Right hindlimb (tissue), 1 donor: ENCODE results near the gene NAXD.
"Not testable (repeated sequence)": the region's sequence is repeated elsewhere in the genome, so short reads cannot be mapped to it uniquely, and the experiment has no call there.

ENCODE experiments used
- DNase-seq: peaks from one replicate; pipeline ENCODE4 v3.0.0-alpha.2; 2018

NAXD gene

DNA sequence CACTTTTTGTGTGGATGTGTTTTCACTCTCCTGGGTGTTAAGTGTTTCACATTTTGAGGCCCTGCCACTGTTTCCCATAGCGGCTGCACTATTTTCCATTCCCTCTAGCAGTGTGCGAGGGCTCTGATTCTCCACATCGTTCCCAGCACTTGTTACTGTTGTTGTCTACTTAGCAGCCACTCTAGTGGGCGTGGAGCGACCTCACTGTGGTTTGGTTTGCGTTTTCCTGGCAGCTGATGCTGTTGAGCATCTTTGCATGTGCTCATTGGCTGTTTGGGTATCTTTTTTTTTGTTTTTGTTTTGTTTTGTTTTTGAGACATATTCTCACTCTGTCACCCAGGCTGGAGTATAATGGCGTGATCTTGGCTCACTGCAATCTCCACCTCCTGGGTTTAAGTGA, 14.4 kb downstream of the NAXD start:
- DNase-seq: no peak

DNA sequence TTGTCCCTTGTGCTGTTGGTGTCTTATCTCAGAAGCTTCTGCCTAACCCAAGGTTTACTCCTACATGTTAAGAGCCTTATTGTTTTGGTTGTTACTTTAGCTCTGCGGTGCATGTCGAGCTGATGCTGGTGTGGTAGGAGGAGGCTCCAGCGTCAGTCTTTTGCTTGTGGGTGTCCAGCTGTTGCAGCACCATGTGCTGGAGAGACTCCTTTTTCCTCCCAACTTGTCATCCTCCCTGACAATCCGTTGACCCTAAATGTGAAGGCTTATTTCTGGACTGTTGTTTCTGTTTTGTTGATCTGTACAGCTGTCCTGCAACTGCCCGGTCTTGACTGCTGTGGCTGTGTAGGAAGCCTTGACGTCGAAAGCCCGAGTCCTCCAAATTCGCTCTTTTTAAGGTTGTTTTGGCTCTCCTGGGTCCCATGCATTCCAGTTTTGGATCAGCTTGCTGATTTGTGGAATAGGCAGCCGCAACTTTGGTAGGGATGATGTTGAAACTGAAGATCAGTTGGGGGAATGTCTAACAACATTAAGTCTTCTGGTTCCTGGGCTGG, 15.3 kb downstream of the NAXD start:
- DNase-seq: no peak

DNA sequence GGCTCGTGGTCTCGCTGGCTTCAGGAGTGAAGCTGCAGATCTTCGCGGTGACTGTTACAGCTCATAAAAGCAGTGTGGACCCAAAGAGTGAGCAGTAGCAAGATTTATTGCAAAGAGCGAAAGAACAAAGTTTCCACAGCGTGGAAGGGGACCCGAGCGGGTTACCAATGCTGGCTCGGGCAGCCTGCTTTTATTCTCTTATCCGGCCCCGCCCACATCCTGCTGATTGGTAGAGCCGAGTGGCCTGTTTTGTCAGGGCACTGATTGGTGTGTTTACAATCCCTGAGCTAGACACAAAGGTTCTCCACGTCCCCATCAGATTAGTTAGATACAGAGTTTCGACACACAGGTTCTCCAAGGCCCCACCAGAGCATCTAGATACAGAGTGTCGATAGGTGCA, 16.9 kb downstream of the NAXD start:
- DNase-seq: not testable (repeated sequence)

DNA sequence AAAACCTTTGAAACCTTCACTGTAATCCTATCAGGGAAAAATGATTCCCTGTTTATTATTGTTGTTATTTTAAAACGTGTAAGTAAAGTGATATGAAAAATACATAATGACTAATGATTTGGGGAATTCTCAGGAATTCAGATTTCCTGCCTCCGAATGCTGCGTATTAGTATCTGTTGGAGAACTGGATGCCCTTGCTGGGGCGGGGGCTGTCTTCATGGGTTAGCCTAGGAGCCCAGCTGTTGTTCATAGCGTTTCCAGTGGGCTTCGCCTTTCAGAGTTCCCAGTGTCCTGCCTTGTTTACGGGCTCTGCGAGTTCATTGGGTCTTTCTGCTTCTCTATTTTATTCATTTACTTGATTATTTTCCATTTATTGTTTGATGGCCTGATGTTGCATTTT, 18.4 kb downstream of the NAXD start:
- no peak for DNase-seq

DNA sequence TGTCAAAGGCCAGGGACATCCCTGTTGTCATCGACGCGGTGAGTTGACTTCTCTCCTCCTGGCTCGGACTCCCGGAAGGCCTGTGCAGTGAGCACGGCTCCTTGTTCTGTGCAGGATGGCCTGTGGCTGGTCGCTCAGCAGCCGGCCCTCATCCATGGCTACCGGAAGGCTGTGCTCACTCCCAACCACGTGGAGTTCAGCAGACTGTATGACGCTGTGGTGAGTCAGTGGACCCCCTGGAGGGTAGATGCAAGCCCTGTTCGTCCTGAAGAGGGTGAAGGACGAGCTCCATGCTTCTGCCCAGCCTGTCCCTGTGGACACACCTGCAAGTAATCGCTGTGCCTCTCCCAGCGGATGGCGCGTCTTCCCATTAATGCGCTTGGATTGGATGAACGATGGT, 19.2 kb downstream of the NAXD start:
- no peak for DNase-seq

DNA sequence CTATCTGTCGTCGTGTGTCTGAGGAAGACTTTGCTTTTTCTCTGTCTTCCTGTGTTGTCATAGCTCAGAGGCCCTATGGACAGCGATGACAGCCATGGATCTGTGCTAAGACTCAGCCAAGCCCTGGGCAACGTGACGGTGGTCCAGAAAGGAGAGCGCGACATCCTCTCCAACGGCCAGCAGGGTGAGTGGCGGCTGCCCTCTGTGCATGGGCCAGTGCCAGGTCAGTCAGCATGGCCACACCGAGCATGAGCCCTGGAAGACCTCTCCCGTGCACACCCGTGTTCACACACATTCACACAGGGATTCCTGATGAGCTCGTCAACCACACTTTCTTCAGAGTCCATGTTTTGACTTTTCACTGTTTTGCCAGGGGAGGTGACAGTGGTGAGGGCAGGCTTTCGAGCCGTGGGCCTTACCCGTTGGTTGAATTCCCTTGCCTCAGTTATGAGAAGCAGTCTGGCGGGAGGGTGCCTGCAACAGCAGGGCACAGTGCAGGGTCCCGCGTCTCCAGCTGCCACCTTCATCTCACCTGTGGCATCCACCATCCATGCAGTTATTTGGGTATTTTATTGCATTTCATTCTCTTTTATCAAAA, 20.2 kb downstream of the NAXD start:
- DNase-seq: no peak

DNA sequence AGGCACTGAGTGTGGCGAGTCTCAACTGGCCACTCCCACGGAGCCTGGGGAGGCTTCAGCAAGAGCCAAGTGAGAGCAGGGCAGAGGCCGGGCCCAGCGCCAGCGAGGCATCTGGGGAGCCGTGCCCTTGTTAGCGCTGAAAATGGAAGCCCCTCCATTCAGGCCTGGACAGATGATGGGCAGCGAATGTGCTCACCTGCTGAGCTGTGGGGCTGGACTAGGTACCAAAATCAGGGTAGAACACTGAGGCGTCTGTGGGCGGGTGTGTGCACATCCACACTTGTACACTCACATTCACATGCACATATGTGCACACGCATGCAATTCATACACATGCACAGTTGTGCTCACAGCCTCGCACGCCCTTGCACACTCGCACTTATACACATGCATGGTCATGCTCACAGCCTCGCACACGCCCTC, 20.7 kb downstream of the NAXD start:
- DNase-seq: no peak

DNA sequence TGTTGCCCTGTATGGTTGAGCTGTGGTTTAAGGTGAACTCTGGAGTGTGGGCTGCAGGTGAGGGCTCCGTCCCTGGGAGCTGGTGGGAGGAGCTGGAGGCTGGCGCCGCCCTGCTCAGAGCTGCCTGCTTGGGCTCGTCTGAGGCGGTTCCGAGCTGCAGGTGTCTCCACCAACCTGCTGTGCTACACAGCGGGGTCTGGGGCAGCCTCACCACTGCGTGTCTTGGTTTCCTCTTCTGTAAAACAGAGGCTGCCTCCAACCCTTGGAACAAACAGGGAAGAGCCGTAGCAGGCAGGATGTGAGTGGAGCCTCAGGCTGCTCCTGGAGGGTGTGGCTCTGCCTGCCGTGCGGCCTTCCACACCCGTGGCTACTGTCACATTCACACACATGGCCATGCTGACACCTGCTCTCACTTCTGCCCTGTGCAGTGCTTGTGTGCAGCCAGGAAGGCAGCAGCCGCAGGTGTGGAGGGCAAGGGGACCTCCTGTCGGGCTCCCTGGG, 21.4 kb downstream of the NAXD start:
- no peak for DNase-seq

DNA sequence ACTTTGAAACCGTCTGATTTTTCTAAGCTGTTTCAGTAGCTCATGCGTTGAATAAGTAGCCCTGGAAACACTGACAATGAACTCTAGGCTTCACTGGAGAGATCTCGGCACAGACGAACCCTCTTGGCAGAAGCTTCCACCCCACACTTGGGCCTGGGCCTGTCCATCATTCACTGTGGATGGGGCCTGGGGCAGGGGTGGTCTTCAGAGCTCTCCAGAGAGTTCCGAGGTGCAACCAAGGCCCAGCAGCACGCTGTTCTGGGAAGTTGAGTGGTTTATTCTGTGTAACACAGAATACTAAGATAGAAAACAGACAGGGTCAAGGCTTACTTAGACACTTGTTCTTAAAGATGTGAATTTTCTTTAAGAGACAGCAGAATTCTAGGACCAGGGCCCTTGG, 21.9 kb downstream of the NAXD start:
- DNase-seq: no peak

DNA sequence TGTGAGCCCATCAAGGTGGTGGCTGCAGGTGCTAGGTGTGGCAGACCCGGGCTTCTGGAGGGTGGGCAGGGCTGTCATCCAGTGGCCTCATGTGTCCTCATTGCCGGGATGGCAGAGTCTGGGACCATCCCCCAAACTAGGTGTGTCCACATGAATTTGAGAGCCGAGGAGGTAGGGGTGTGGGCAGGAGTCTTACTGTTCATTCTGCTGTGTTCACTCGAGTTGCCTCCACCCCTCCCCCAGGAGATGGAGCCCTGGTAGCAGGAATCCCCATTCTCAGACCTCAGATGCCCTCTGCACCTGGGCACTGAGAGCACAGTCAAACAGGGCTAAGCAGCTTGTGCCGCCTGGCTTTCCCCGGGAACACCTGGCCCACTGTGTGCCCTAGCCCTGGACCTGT, 22.4 kb downstream of the NAXD start:
- DNase-seq: no peak

DNA sequence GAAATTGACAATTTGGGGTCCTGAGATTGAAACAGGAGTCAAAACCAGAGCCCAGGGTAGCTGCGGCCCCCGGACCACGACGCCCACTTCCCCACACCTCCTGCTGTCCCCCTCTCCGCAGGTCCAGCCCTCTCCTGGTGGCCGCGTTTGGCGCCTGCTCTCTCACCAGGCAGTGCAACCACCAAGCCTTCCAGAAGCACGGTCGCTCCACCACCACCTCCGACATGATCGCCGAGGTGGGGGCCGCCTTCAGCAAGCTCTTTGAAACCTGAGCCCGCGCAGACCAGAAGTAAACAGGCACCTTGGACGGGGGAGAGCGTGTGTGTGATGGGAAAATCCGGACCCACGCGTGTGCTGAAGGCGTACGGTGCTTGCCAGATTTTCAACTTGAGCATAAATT, 22.9 kb downstream of the NAXD start:
- DNase-seq: no peak

DNA sequence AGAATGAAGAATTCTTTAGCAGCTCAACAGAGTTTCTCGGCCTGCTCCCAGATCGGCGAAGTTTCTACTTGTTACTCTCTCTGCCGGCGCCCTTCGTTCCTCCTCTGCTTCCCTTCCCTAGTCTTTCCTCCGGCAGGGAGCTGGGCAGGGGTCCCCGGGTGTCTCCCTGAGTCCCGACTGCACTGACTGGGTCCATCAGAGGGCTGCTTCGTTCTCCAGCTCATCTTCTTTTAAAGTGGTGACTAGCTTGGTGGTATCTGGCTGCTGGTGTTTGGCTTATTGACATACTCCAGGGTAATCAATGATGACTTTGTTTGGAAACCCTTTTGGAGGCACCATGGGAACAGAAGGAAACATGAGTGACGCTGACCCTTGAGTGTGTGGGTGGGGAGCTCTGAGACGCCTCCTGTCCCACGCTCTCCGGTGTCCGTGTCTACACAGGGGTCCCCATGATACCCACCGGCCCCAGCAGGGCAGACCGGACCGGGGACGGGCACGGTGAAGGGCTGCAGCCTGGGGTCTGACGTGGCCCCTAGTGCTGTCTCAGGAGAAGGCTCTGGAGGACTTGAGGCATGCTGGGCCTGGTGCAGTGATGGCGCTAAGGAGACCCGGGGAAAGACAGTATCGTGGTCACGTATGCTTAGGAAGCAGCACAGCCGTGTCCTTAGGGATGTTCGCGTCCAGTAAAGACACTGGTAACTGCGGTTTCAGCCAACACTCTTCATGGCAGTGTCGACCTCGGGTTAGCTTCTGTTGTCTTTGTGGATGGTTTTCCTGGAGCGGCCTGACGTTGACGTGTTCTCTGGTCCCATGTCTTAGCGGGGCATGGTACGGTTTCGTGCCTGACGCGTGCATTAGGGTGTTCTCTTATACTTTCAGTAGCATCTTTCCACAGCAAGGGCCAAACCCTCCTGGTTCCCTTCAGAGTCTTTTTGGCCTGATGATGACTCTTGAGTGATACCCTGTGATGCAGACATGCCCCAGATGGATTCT, 23.8 kb downstream of the NAXD start:
- no peak for DNase-seq

DNA sequence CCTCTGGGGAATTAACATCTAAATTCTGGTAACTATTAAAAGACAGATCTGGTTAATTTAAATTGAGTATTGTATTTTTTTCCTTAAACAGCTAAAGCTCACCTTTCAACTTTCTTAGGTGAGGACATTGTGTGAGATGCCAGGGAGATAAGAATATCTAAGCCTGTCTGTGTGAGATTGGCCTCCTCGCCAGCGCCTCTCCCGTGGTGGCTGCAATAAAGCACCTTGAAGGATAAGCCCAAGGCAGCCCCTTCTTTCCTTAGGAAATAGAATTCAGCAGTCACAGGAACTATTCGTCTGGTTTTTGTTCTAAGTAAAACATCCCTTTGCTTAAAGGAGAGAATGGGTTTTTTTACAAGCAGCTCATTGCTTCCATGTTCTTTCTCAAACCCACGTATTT, 24.6 kb downstream of the NAXD start:
- DNase-seq: no peak

DNA sequence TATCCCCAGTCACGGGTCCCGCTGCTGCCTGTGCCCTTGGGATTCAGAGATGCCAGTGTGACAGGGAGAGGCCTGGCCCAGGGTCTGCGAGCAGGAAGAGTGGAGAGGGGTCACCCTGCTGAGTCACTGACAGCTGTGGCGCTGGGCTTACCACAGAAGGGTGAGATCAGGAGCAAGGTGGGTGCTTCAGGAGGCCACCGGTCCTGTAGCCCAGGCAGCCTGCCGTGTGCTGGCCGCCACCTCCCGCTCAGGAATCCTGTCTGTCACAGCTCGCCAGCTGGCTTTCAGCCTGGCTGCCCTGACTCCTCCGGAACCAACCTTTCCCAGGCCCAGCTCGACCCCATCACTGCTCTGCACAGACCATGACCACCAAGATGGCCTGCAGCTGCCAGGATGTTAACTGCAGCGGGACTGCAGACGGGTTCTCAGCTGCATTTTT, 25.3 kb downstream of the NAXD start:
- DNase-seq: no peak

DNA sequence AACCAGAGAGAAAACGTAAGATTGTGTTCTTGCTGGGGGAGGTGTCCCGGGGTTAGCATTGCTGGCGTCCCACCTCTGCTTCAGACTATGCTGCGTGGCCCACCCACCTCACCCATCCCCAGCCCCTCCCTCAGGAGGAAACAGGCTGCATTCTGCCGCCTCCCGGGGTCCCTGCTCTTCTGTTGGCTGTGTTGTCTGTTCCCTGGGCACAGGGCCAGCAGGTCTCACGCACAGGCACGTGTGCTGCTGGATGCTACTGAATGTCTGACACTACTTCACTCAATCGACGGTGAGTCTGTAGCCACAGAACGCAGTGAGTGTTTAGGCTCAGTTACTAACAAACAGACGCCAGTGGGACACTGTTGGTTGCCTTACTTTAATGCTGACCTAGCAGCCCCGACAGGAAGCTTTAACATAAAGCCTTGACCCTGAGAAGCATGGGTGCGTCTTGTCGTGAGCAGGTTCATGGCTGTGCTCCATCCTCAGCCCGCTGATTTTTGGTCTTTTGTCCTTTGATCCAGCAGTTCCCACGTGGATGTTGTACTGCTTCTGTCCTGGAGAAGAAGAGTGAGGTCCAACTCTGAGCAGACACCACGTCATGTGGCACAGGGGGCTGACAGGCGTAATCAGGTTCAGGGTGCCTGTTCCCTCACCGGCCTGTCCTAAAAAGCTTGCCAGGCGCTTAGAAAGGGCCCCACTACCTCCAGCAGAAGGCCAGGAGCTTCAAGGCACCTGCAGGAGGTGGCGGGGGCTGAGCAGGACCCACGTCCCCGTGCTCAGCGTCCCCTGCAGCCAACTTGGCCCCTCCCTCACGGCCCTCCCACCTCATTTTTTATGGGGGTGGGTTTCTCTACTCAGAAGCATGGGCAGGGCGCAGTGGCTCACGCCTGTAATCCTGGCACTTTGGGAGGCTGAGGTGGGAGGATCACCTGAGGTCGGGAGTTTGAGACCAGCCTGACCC, 26.0 kb downstream of the NAXD start:
- DNase-seq: peak; percentile 62

DNA sequence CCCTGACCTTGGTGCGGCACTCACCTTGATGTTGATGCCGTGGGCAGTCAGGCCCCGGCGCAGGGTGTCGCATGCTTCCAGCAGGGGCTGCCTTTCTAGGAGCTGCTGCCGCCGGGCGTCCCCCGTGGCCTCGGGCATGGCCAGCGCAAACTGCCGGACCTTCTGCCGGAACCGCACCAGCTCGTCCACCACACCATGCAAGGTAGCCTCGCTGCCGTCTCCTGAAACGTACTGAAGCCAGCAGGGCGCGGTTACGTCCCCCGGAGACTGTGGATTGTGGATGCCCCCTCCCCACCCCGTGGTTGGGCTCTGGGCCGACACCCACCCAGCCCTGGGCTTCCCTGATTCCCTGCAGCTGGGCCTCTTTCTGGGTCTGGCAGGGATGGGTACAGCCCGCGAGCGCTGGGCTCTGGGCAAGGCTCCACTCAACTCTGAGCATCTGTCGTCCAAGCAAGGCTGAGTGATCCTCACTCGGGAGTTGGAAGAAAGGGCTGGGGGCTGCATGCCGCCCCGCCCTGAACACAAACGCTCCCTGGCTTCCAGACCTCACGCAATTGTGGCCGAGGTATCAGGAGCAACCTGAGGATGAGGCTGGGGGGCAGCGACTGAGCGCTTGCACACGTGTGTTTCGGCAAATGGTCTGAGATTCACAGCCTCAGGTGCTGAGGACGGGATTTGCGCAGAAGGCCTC, 27.1 kb downstream of the NAXD start:
- DNase-seq: no peak

DNA sequence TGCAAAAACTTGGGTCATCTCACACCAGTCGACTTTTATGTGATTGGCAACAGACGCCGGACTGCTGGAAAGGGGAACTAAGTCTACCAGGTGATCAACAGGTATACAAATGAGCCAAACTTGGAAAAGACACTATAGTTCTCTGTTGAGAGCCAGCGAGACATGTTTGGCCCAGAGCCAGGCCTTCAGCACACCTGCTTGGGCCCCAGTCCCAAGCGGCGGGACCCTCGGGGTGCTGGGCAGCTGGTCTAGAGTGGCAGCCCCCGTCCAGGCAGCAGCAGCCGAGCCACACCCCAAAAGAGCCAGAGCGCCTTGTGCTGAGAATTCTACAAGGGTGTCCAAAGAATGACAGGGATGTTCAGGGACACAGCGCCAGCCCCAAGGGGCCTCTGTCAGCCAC, 28.0 kb downstream of the NAXD start:
- DNase-seq: no peak

DNA sequence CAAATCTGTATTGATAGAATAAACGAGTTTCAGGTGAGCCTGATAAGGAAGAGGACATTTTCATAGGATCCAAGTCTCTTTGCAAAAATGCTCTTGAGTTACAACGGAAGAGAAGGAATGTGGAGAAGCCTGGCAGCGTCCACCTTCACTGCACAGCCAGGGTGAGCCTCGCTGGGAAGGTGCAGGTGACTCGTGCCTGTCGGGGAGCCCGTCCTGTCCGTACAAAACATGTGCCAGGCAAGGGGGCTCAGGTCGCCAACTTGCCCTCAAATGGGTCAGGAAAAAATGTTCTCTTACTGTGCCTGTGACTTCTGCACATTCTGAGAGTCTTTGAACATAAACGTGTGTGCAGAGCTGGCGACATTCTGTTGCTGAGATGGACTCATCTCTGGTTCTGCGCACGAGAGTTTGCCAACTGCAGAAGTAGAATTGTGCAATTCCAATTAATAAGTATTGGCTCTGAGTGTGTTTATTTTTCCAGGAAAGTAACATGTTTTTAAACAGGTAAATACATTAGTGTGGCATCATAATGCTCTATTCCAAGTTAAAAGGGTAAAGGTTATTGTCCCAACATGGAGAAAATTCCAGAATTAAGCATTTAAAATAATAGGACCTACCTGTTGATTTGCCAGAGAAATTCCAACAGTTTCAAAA, 28.6 kb downstream of the NAXD start:
- DNase-seq: no peak

DNA sequence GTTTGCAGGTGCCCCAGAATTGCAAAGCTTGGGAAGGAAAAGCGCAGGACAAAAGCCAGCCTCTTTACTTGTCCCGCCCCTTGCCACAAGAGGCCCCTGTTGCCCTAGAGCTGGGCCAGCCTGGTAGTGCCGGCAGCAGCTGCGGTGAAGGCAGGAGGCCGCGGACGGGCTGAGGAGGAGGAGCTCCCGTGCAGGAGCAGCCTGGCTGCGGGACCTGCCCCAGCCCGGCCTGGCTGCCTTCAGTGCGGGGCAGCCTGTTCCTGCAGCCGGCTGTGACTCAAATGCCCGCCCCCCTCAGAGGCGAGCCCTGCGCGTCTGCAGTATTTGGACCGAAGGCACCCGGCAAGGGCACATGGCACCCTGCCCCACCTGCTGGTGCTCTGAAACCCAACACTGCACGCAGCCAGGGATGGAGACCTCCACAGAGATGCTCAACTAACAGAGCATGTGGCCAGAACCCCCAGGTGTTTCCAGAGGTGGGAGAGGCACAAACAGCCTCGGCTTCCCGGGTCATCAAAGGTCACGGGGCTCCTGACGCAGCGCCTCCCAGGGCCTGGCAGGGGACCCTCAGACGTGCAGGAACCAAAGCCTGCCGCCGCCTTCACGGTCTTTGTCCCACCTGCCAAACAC, 29.7 kb downstream of the NAXD start:
- peak; percentile 73 for DNase-seq

DNA sequence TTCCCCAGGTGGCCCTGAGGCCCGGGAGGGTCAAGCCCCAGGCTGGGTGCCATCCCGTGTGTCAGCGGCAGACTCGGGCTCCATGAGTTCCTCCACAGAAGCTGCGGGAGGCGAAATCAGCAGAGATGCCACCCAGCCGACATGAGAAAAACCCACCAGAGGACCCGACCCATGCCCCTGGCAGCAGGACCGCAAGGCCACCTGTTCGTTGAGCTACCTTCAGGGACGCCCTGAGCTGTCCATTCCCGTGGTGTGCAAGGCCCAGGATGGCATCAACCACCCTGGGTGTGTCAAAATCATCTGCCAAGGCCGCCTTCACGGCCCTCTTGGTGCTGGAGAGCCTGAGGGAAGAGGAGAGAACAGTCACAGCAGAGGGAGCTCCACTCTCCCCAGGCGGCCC, 30.4 kb downstream of the NAXD start:
- DNase-seq: no peak
